Medulla oblongata (tissue), 1 donor: Measurements from ENCODE around the gene RAB6B.
"Not testable (repeated sequence)": the region's sequence is repeated elsewhere in the genome, so short reads cannot be mapped to it uniquely, and the experiment has no call there.

Experiments used
- DNase-seq: peaks from one replicate; pipeline ENCODE4 v3.0.0-alpha.2; 2015; ENCODE audit errors: extremely low spot score

RAB6B gene

DNA sequence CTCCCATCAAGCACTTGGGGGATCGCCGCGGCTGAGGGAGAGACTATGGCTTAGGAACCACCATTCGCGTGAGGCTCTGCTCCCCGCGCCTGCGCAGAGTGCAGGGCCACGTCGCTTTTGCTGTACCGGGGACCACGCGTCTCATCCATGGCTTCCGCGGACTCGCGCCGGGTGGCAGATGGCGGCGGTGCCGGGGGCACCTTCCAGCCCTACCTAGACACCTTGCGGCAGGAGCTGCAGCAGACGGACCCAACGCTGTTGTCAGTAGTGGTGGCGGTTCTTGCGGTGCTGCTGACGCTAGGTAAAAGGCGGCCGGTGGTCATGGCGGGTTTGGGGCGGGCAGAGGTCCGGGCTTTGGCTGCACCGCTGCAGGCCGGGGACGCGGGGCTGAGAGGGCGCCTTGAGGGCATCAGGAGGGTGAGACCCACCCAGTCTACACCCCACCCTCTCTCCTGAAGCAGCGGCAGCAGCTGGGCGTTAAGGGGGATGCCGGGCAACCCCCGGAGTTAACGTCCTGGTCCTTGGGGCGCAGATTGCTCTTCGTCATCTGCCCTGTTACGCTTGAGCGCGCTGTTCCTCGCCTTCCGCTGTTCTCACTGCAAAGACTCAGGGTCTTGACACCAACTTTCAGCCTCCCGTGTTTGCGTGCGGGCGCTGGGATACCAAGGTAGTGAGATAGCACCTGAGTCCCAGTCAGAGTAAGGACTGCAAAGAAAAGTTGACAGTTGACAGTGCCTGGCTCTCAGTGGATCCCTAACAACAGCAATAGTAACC, 89.8 kb downstream of the RAB6B start, which contains the start of gene SRPRB:
Gene SRPRB, plus strand, starts transcription at position 114 of the 774 bp plus-strand sequence. Its CDS starts 34 bp downstream, at position 148.
- peak; percentile 98 for DNase-seq

DNA sequence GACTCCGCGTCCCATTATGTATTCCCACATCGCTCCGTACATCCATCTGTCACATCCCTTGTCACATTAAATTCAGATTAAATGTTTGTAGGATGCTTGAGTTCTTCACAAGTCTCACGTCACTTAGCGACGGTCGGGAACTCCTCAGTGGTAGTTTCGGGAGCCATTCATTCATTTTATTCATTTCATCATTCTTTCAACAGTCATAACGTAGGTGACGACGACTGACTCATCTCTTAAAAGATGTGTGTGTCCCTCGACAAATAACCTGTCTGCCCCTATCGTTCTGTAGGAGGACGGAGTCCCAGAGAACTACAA, 90.3 kb downstream of the RAB6B start:
- DNase-seq: no peak

DNA sequence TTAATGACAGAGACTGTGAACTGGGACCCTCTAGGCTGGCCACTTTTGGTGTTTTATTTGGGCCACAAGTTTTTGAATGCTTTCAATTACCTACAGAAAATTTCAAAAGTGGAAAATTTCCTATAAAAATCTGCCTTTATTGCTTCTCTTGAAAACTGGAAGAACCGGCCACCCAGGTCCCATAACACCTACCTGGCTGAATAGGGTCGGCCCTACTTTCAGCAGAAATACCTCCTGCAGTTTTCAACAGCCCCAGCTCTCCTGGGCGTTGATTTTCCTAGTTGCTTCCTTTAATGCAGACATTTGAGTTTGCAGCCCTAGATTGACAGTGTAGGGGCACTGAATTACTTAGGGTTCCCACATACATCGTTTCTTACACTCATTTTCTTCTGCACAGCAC, 90.8 kb downstream of the RAB6B start:
- no peak for DNase-seq

DNA sequence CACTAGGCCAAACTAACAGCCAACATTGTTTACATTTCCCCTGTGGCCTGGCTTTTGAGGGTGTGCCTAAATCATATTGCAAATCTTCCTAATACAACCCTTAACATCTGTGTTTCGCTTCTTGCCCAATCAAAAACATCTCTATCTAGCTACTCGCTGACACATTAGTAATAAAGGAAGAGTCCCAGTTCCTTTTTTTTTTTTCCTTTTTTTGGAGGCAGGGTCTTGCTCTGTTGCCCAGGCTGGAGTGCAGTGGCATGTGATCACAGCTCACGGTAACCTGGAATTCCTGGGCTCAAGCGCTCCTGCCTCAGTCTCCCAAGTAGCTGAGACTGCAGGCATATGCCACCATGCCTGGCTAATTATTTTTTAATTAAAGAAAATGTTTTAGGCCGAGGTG, 92.2 kb downstream of the RAB6B start:
- DNase-seq: no peak

DNA sequence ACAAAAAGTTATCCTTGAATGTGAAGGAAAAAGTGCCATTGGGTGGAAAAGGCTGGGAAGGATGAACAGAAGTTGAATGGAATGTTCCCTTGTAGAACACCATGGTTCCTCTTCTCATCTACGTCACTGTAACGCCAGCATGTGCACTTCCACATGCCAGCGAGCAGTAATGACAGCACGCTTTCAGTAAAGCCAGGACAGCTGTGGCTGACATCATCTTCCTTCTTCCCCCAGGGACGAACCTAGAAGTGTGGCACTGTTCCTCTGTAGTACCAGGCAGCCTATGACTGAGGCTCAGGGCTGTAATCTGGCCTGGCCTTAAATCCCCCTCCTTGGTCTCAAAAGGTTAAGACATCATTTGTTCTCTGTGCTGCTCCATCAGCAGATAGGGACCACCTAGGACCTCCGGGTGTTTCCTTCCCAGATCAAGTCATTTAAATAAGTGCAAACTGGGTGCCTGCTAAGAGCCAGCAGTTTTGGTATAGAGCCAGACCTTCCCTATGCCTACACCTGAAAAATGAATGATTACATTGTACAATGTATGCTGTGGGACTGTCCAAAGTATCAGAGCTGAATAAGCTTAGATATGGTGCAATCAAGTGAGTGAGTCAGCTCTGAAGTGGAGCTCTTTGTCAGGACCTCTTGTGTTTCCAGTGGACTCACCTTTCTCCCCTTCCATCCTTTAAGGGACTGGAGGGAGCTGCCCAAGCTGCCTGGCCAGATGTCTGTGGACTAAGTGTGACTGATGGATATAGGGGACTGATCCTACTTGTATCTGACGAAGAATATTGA, 95.7 kb downstream of the RAB6B start:
- no peak for DNase-seq

DNA sequence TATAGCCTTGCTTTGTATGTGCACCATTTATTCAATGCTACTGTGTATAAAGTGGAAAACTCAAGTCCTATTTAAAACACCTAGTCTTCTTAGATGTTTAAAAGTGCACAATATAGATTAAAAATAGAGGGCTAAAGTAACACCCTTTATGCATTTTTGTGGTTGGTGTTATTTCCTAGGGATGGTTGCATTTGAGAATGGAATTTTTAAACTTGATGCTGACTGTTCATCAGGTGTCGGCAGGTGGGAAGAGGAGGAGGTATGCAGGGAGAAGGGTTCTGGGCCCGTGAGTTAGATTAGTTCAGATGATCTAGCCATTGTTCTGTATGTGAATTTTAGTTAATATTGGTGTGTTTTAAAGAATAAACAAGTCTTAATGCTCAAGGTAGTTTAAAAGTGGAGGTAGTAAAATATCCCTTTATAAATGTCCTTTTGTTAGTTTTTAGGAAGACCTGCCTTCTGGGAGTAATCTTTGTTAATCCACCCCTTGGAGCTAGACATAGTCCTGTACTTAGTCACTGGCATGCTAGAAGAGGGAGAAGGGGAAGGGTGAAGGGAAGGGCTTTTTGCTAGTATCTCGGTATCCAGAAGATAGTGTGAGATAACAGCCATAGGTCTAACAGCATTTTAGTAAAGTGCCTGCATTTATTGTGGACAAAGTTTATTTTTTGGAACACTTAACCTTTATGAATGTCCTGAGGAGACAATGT, 98.1 kb downstream of the RAB6B start:
- DNase-seq: no peak

DNA sequence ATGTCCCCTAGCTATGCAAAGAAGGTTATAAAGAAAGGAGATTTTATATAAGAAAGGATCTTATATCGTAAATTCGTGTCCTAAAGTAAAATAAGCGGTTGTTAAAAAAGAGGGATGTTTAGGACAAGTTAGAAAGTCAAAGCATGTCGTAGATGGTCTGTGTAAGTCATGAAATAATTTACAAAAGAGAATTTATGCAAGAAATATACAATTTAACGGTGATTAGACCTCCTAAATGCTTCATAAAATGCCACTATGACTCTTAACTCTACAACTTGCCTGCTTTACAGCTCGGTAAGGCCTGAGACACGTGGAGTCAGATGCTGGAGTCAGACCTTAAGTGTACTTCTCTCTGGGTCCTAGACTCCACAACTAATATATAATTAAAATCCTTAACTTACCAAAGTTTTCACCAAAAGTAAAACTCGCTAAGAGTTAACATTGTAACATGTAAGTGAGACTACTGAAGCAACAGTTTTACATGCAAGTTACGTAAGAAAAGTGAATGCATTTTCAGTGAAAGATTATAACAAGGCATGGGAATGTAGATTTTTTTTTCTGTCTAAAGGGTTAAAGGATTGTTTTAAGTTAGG, 103.4 kb downstream of the RAB6B start:
- no peak for DNase-seq

DNA sequence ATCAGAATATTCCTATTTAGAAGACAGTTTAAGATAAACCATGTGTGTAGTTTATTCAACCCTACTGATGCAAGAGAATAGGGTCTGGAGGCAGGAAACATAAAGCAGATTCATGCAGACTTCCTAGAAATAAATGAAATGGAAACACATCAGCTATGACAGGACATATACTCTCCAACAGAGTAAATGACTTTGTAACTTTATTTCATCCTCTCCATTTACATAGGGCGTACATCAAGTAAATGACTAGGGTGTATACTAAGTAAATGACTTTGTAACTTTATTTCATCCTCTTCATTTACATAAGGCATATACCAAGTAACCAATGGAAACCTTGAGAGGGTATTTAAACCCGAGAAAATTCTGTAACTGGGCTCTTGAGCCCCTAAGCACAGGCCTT, 107.7 kb downstream of the RAB6B start:
- DNase-seq: no peak

DNA sequence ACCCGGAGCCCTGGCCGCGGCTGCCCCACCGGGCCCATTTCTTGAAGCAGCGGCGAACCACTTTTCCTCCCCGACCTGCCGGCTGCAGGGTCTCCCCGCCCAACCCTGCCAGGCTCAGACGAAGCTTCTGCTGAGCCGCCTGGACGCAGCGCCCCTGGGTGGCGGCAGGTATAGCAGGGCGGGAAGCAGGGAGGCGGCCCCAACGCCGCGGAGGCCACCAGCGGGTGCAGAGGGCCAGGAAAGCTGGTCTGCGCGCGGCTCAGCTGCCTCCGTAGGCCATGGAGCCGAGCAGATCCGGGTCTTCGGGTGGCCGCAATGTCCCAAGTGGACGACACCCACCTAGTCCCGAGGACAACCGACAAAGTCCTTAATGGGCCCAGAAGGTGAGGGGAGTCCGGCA, 111.9 kb downstream of the RAB6B start:
- DNase-seq: no peak

DNA sequence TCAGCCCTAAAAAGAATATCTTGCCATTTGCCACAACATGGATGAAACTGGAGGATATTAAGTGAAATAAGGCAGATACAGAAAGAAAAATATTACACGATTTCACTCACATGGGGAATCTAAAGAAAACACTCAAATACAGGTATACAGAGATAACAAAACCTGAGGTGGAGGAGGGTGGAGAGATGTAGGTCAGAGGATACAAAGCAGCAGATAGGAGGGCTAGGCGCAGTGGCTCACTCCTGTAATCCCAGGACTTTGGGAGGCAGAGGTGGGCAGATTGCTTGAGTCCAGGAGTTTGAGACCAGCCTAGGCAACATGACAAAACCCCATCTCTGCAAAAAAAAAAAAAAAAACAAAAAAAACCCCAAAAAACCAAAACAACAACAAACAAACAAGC, 113.2 kb downstream of the RAB6B start:
- no peak for DNase-seq

DNA sequence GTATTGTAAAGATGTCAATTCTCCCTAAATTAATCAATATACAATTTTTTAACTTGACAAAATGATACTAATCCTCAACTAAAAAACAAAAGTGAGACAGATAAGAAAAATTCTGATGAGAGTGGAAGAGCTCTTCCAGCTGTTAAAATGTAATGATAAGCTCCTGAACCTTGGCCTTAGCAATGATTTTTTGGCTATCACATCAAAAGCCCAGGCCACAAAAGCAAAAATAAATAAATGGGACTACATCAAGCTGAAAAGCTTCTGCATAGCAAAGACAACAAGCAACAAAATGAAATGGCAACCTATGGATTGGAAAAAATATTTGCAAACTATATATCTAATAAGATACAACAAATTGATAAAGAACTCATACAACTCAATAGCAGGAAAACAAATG, 114.1 kb downstream of the RAB6B start:
- DNase-seq: no peak

DNA sequence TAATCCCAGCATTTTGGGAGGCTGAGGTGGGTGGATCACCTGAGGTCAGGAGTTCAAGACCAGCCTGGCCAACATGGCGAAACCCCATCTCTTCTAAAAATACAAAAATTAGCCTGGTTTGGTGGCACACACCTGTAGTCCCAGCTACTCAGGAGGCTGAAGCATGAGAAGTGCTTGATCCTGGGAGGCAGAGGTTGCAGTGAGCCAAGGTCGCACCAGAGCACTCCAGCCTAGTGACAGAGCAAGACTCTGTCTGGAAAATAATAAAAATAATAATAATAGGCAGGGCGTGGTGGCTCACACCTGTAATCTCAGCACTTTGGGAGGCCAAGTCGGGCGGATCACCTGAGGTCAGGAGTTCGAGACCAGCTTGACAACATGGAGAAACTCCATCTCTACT, 114.9 kb downstream of the RAB6B start:
- DNase-seq: not testable (repeated sequence)

DNA sequence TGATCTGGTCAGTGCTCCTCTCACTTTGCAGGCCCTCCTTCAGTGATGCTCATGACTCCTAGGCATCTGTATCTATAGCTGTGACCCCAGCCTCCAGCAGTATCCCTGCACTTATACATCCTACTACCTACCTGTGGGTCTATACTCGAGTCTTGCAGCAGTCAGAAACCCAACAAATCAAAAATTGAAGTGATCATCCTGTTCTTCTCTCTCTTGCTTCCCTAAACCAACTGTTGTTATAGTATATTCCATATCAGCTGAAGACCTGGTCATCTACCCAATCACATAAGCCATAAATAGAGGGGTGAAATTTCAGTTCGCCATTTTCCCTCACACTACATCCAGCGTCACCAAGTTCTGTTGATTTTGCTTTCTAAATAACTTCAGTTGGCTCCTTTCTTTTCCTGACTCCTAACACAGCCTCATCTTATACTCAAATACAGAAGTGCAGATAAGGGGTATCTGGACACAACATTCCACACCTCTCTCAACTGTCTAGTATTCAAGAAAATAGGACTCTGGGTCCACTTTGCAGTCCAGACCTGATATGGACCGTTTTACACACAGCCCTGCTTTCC, 116.0 kb downstream of the RAB6B start:
- no peak for DNase-seq

DNA sequence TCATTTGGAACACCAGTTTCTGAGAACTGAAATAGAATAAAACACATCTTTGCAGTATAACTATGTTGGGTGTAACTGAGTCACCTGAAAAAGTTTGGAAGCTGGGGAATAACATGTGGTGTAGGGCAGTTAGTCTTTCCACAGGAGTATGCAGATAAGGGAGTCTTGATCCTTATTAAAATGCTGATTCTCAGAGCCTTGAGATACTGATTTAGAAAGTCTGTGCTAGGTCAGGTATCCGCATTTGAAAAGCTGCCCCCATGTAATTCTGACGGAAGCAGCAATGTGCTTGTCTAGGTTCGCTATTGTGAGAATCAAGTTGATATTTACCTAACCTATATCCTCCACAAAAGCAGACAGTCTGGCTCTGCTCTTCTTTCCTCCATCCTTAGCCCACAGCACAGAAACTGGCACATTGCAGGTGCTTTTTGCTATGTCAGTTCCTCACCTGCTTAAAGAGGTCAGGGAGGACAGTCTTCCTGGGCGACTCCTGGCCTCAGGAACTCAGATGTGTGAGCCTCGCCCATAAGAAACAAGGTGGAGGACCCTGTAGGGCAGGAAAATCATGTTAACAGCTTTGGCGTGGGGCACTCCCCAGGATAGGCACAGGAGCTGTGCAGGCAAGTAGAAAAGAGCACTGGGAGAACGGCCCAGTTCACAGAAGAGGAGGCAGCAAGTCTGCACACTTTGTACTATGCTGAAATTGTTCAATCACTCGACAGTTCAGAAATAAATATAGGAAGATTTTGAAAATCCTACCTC, 117.7 kb downstream of the RAB6B start:
- DNase-seq: no peak

DNA sequence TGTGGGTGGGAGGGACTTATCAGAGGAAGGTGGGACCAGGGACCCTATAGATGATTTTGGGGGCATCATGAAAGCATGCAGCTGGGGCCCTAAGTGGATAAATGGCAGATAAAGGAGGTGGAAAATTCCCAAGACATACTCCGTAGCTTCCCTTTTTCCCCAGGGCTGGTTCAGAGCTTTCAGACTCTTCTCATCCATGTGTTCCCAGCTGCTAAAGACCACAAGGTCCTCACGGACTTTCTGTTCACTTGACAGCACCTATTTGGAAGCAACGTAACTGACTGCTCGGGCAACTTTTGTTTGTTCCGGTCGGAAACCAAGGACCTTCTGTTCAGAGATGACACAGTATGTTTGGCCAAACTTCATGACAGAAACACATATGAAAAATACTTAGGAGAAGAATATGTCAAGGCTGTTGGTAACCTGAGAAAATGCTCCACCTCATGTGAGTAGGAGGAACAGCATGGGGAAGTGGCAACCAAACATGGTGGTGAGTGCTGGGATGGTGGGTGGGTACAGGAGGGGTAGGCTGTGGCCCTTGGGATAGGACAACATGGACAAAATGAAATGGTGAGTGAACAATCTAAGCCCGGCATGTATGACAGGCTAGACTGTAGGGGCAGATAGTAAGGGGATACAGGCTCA, 118.8 kb downstream of the RAB6B start:
- no peak for DNase-seq

DNA sequence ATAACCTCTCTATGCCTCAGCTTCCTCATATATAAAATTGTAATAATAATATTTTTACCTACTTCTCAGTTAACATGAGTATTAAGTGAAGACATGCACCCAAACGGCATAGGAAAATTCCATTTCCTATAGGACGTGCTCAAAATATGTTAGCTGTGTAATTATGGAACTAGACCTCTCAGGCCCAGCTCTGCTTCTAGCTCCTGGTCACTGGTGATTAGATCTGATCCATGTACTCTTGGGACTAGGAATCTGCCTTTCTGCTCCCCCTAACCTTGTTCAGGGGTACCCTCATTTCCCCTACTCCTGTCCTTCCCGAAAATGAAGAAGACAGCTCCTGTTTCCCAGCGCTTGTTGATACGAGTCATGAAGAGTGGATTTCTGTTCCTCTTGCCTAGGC, 119.8 kb downstream of the RAB6B start:
- no peak for DNase-seq

DNA sequence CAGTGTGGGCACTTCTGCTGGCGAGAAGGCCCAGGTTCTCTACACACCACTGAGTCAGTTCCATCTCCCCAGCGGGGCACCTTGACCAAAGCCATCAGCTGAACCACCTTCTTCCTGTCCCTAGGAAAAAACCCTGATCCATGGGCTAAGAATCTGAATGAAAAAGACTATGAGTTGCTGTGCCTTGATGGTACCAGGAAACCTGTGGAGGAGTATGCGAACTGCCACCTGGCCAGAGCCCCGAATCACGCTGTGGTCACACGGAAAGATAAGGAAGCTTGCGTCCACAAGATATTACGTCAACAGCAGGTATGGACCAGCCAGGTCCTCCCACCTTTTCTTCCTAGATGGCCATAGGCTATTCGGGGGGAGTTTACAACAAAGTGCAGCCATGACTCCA, 120.4 kb downstream of the RAB6B start:
- DNase-seq: no peak
